HG03342 (cell line): ENCODE results near the gene SATB1.

ENCODE experiments used
- ATAC-seq: cut with Tn5 transposase; IDR thresholded peaks from one replicate; pipeline ENCODE4 v1.9.1; 2021; ENCODE audit warnings: mild to moderate bottlenecking, moderate library complexity; ENCODE audit not compliant: unreplicated experiment

Gene SATB1

DNA sequence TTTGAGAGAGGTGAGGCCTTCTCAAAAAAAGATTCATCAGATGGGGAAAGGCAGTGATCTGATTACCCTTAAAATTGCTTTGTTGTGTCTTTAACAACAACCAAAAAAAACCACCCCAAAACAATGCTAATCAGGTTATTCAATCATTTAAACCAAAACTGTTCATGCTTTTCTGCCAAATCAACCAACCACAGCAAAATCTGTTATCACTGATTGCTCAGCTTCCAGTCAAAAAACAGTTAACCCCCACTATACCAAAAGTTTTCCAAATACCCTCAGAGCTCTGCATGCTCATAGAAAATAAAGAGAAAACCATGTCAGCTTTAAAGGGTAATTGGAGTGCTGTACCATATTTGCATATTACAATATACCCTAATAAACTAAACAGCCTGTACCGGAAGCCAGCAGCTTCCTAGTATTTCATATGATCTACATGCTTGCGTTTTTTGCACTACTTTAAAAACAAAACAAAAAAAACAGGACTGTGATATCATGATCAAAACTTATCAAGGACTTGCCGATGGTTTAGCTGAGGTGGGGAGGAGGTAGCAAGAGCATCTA lies 22.8 kb downstream of the SATB1 start:
- no peak for ATAC-seq

DNA sequence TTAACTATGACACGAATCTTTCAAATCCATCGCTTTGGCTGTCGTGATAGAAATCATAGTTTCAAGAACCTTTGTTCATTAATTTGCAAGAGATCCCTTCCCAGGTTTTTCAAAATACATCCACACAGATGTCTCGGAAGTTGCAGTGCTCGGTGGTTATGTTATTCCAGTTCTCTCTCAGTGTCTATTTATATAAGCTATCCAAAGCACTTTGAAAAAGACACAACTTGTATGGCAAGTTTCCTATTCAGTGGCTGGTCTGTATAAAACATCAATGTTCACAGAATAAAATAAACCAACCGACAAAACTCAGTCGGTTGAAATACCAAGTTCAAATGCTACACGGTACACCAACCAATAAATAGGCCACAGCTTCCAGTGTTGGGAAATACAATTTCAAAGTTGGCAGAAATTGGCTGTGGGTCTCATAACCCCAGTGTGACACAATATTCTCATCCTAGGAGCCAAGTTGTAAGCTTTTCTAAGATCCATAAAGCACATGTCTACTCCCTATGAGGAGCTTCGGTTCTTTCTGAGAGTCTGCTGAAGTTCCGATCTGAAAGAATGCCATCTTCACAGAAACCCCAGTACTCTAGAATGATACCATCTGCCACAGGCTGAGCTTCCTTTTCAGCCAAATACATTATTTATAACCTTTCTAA lies 23.7 kb downstream of the SATB1 start:
- no peak for ATAC-seq

DNA sequence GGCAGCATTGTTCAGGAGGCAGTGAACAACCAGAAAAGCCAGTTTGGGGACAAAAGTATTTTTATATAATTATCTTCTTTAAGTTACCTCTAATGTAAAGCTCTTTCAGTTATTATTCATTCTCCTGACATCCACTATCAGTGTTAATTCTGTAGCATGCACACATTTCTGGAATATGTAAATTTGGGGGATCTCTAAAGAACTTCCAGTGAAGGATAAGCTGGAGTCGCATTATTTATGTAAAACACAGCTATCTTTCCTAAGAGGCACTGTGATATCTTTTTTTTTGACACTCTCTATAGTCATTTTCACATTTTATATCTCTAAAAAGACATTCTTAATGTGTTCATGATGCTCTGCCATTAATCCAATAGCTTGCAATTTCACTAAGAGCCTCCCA lies 26.7 kb downstream of the SATB1 start:
- no peak for ATAC-seq

DNA sequence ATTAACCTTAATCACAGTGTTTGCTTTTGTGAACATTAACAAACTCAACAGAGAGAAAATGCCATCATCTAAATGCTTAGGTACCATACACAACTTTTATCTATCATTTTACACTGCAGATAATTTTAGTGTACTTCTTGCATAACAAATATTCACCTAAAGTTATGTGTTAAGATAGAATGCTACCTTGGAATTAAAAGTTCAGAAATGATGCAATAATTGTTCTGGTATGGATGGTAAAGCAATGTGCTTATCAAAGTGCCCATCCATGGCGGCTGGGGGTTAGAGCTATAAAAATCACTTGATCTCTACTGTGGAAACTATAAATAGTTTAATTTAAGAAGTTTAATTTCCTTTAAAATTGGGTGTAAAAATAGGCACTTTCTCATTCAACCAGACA lies 28.7 kb downstream of the SATB1 start:
- ATAC-seq = no peak

GRCh38 chr3:18394384-18394995 lies 30.6 kb downstream of the SATB1 start:
- no peak for ATAC-seq

GRCh38 chr3:18393906-18394305 lies 31.2 kb downstream of the SATB1 start:
- ATAC-seq = no peak

GRCh38 chr3:18390024-18390660 lies 35.0 kb downstream of the SATB1 start:
- ATAC-seq = no peak

GRCh38 chr3:18389108-18389733 lies 35.9 kb downstream of the SATB1 start:
- no peak for ATAC-seq

- ATAC-seq = no peak
Observed at GRCh38 chr3:18386274-18386890, 38.8 kb downstream of the SATB1 start.

- ATAC-seq = no peak
Observed at GRCh38 chr3:18385706-18386105, 39.4 kb downstream of the SATB1 start.

DNA sequence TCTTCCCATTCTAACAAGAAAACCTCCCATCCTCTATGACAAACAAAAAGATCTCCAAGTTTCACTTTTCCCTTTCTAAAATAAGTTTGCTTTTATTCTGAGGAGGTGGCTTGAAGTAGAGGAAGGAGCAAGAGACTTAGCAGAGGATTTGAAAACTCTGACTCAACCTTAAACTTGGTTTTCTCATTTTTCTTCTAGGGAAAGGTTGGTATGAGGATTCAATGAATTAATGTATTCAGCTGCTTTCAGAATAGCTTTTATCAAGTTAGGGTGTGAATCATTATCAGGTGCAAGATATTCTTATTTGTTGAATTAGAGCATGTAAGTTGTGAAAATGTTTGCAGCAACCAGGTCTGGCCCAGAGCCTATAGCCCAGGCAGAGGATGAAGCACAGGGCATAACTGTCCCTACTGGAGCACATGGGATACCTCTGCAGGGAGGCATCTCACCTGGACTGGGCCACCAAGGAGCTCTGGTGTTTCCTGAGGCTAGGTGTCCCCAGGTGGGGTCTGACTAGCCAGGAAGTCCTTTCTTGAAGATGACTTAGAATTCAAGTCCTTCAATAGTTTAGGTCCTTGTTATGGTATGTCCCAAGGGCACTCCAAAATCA lies 42.3 kb downstream of the SATB1 start:
- ATAC-seq = no peak

DNA sequence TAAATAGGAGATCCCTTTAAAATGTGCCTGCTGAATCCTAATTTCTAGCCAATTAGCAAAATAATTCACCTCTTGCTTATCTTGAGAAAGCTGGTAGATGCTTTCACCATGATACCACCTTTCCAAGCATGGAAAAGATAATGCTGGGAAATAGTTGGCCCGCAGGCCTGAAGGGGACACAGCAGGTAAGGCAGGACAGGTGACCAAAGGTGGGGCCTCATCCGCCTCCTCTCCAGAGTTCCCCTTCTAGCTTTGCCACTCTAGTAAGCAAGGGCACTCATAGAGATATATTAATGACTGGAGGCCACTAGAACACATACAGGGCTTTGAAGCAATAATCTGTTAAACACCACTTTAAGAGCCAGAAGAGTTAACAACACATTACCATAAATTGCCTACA lies 45.5 kb downstream of the SATB1 start:
- ATAC-seq = no peak

DNA sequence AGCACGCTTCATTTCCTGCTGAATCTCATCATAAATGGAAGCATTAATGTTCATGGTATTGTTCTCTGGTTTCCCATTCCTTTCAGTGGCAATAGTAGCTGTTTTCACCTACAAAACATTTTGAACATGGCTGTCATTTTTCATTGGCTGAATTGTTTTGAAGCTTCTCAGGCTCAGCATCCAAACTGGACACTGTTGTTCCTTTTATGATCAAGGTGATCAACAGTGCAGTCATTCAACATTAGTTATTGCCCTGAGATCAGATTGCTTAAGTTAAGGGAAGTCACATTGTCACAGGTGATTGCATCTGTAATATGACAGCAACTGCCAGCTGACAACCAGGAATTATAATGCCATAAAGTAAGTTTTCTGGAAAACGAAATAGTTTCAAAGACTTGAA lies 46.9 kb downstream of the SATB1 start:
- ATAC-seq = no peak

DNA sequence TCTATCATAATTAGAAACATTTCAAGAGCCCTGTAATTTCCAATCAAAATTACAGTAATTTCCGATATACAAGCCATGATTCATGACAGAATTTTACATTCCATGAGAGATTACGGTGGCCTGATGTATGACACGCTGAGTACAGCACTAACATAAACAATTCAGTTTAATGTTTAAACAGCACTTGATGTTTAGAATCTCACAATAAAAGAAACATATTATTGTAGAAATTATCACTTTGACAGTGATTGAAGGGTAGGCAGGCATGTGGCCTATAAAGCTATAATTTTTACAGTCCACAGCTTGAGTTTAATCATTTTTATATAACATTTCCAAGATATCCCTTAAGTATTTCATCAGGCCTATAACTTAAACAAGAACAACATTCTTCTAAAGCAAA lies 48.5 kb downstream of the SATB1 start:
- ATAC-seq = no peak

- ATAC-seq = no peak
Observed at GRCh38 chr3:18372786-18373405, 52.2 kb downstream of the SATB1 start.

- no peak for ATAC-seq
Observed at GRCh38 chr3:18370672-18371071, 54.5 kb downstream of the SATB1 start.

- ATAC-seq = no peak
Observed at GRCh38 chr3:18369551-18370185, 55.5 kb downstream of the SATB1 start.

GRCh38 chr3:18366258-18366657 lies 58.9 kb downstream of the SATB1 start:
- ATAC-seq = no peak

- no peak for ATAC-seq
Observed at GRCh38 chr3:18363338-18363737, 61.8 kb downstream of the SATB1 start.

GRCh38 chr3:18357747-18358146 lies 67.4 kb downstream of the SATB1 start:
- no peak for ATAC-seq
